ENCODE measurements around the gene ST14. TPM values are rescaled to one million over a fixed set of nuclear protein-coding genes. Genes with fewer than 3 reads are reported as not detected.
"Not testable (repeated sequence)": the region's sequence is repeated elsewhere in the genome, so short reads cannot be mapped to it uniquely, and the experiment has no call there.

Gene ST14
- total RNA-seq, 2 donors from 2014 or later = not detected

DNA sequence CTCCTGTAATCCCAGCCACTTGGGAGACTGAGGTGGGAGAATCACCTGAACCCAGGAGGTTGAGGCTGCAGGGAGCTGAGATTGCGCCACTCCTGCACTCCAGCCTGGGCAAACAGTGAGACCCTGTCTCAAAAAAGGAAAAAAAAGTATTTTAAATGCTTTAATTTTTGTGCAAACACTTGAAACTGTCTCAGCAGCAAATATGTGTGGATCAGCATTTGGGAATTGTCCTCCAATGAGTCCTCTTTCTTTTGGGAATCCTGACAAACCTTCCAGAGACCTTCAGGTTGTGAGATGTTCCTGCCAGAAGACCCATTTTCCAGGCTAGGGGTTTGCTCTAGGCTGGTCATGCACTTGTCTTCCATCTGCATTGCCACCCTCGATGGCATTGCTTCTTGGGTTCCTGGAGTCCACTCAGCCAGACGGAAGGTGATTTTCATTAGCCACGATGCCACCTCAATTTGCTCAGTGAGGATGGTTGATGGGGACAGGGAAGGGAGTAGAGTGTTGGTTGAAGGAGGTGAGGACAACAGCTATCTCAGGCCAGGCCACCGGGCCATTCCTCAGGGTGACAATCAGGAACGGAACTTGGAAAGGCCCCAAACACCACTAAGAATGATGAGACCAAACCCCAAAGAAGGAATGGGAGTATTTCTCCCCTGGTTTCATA is 55.4 kb downstream of the ST14 start:
- Mint-ChIP-seq H3K36me3 (ENCODE audit: insufficient read depth in 2 of 2) (no peaks in the 10 kb centered on the region), H3K27ac (no peak overlapping the region), H3K9me3 (no peaks in the 10 kb centered on the region), H3K4me3 (no peak overlapping the region), H3K27me3 (ENCODE audit: low read depth) (no peaks in the 10 kb centered on the region), H3K4me1 (ENCODE audit: low read depth) (no peaks in the 10 kb centered on the region)
- DNase-seq = no peak
- ATAC-seq (replicated peaks in 1 of 2) = no peak

DNA sequence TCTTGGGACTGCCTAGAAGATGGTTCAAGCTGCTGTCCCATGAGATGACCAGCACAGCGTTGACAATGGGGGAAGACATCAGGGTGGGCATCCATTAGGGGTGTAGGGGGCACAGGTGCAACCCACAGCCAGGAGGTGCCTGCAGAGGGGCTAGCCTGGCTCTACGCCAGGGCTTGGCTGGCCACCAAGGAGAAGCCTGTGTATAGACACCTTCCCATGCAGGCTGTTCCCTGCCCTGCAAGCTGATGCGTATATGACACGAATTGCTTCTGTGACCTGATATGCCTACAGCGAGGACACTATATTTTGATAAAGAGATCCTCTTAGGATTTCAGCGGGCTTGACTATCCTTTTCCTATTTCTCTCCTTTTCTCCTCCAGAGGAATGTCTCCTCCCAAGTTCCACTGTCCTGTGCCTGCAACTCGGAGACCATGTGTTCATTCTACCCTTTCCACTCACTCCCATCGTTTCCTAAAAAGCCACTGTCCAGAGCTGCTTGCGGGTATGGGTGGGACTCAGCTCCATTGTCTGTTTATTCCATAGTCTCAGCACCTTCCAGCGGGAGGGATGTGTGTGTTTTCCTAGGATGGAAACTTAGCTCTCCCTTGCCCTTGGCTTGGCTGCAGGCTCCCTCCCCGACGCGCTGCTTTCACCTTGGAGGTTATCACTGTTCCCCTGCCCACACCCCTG is 56.1 kb downstream of the ST14 start:
- Mint-ChIP-seq H3K27ac (no peak overlapping the region), H3K27me3 (ENCODE audit: low read depth) (no peaks in the 10 kb centered on the region), H3K9me3 (no peaks in the 10 kb centered on the region), H3K36me3 (ENCODE audit: insufficient read depth in 2 of 2) (no peaks in the 10 kb centered on the region), H3K4me1 (ENCODE audit: low read depth) (no peaks in the 10 kb centered on the region), H3K4me3 (no peak overlapping the region)
- ATAC-seq (replicated peaks in 1 of 2) (no peak), DNase-seq (no peak)

DNA sequence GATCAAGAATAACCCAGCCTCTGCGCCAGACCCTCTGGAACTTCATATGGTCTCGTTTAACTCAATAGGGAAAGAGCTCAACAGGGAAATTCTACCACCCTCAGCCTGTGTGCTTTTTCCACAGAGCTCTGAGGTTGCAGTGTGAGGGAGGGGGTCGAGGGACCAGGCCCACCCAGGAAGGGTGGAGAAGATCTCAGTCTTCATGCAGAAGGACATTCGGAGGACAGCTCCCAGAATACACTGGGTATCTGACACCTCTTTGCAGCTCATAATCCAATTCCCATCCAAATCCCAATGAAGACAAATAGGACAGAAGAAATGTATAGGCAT is 56.6 kb downstream of the ST14 start:
- DNase-seq (no peak), ATAC-seq (replicated peaks in 1 of 2) (no peak)
- no peaks in the 10 kb centered on the region for H3K4me1 Mint-ChIP-seq (ENCODE audit: low read depth)
- H3K27me3 Mint-ChIP-seq (ENCODE audit: low read depth) = no peaks in the 10 kb centered on the region
- H3K36me3 Mint-ChIP-seq (ENCODE audit: insufficient read depth in 2 of 2) = no peaks in the 10 kb centered on the region
- no peak overlapping the region for H3K27ac Mint-ChIP-seq
- H3K4me3 Mint-ChIP-seq = no peak overlapping the region
- no peaks in the 10 kb centered on the region for H3K9me3 Mint-ChIP-seq

DNA sequence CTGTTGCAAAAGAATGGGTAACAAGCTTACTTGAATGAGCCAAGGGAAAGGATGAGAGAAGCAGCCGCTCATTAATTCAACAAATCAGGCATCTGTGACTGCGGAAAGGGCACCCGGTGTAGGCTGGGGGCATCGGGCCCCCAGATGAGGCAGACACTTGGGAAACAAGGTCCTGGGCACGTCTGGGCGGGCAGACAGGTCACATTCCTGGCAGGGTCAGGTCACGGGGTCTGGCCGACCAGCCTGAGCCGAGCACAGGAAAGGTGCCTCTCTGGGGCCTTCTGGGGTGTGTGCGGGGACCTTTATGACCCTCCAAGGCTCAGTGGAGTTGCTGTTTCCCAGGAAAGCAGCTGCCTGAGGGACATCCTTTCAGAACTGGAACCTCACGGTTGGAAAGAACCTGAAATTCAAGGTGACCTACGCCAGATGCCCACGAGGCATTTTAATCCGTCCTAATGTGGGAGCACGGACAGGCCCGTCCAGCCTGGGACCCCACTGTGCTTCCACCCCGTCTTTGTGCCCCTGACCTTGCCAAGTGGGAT is 57.1 kb downstream of the ST14 start:
- Mint-ChIP-seq H3K4me1 (ENCODE audit: low read depth) (no peaks in the 10 kb centered on the region), H3K27me3 (ENCODE audit: low read depth) (no peaks in the 10 kb centered on the region), H3K27ac (no peak overlapping the region), H3K9me3 (no peaks in the 10 kb centered on the region), H3K4me3 (no peak overlapping the region), H3K36me3 (ENCODE audit: insufficient read depth in 2 of 2) (no peaks in the 10 kb centered on the region)
- DNase-seq (no peak), ATAC-seq (replicated peaks in 1 of 2) (no peak)

DNA sequence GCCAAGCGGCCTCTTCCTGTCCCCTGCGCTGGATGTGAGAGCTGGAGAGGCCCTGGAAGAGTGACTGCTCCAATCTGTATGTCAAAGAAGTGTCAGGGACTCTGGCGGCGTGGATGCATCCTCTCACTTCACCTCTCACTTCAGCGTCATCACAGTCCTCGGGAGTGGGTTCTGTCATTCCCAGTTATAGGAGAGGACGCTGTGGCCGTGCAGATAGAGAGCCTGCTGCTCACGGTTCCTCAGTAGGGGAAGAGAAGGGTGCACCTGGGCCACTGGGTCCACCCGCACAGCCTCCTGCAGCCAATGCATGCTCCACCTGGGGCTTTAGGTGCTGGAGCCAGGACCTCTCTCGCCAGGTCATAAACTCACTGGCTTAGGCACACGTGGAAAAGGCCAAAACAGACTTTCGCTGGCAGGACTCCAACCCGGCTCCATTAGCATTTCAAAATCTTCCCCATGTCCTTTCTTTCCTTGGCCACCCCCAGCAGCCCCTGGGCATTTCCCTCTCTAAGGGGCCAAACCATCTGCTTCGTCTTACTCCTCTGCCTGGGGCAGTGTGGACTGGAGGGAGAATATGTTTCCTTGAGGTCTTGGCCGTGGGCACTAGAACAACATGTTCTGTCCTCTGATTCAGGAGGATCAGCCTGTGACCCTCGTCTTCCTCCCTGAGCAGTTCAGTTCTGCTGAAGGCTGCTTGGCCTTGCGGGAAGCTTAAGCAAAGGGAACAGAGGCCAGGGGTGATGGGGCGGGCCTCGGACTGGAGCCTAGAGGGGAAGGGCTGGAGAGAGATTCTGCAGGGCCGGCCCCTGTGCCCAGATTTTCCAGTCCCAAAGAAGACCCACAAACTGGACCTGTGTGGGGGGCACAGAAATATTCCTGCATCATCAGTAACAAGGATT is 57.8 kb downstream of the ST14 start:
- Mint-ChIP-seq H3K27ac (no peak overlapping the region), H3K27me3 (ENCODE audit: low read depth) (no peaks in the 10 kb centered on the region), H3K4me1 (ENCODE audit: low read depth) (no peaks in the 10 kb centered on the region), H3K4me3 (no peak overlapping the region), H3K36me3 (ENCODE audit: insufficient read depth in 2 of 2) (no peaks in the 10 kb centered on the region), H3K9me3 (no peaks in the 10 kb centered on the region)
- ATAC-seq (replicated peaks in 1 of 2) (no peak), DNase-seq (no peak)

DNA sequence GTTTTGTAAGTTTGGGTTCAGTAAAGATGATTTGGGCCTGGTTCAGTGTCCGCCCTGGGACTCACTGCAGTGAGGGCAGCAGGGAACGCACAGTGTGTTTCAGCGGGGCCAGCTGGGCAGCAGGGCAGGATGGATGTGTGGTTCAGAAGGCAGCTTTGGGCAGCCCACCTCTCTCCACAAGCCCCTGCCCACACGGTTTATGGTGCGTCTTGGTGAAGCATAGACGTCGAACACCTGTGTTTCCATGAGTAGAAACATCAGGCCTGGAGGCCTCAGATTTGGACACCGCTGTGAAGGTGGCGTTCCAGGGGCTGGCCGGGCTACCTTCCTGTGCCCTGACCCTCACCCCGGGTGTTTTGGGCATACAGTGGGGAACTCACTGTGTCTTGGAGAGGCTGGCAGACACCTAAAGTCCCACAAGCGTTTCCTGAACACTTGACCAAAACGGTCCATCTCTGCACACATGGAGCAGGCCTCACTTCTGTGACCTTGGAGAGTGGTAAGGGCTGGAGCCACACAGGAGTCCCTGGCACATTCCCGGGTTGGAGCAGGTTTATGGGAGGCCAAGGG is 59.0 kb downstream of the ST14 start:
- ATAC-seq (replicated peaks in 1 of 2) (no peak), DNase-seq (no peak)
- Mint-ChIP-seq H3K27me3 (ENCODE audit: low read depth) (no peaks in the 10 kb centered on the region), H3K36me3 (ENCODE audit: insufficient read depth in 2 of 2) (no peaks in the 10 kb centered on the region), H3K4me1 (ENCODE audit: low read depth) (peaks cover 5% of the 10 kb centered on the region), H3K4me3 (no peak overlapping the region), H3K9me3 (no peaks in the 10 kb centered on the region), H3K27ac (no peak overlapping the region)

DNA sequence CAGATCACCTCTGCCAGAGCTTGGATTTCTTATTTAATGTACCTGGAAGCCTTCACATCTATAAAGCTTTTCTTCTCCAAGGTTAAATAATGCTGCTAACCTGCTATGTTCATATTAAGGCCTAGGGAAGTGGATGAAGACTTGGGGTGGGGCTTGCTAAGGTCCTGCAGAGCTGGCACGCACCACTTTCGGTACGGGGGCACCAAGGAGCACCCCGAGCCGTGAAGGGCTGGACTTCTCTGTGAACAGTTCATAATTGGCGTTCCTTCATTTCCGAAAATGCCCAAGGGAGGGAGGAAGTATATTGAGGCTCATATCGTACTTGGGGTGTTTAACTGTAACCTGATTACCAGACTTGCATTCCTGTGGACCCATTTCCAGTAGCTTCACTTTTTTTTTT is 59.6 kb downstream of the ST14 start:
- Mint-ChIP-seq H3K36me3 (ENCODE audit: insufficient read depth in 2 of 2) (no peaks in the 10 kb centered on the region), H3K27me3 (ENCODE audit: low read depth) (no peaks in the 10 kb centered on the region), H3K4me3 (no peak overlapping the region), H3K27ac (no peak overlapping the region), H3K4me1 (ENCODE audit: low read depth) (peaks cover 11% of the 10 kb centered on the region), H3K9me3 (no peaks in the 10 kb centered on the region)
- DNase-seq = no peak
- no peak for ATAC-seq (replicated peaks in 1 of 2)

DNA sequence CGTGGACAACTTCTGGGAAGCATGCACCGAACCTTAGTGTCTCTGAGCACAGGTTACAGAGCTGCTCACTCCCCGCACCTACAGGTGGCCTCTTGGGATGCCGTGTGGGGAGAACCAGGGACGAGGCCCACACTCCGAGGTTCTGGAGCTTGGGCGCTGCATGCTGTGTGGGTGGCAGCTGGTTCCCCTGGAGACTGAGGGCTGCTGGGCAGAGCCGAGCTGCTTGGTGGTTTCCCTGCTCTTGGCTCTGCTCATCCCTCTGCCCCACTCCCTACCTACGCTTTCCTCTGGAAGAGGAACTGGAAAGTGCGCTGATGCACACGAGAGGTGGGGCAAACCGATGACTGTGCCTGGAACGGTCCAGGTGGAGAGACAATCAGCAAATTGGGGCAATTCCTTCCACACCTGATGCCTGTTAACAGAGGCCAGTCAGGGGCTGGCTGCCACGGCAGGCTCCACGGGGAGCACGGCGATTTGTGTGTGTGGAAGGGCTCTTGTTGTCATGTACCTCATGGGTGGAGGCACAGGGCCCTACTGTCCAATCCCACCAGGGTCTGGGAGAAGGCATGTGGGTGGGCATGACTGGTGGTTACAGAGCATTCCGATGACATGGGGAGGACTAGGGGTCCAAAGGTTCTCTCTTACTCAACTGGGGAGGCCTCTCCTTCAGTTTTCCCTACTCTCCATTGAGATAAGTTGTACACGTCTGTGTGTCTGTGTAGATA is 60.9 kb downstream of the ST14 start:
- no peaks in the 10 kb centered on the region for H3K9me3 Mint-ChIP-seq
- no peaks in the 10 kb centered on the region for H3K27me3 Mint-ChIP-seq (ENCODE audit: low read depth)
- no peak overlapping the region for H3K4me3 Mint-ChIP-seq
- H3K27ac Mint-ChIP-seq = no peak overlapping the region
- ATAC-seq (replicated peaks in 1 of 2) (no peak), DNase-seq (no peak)
- peaks cover 11% of the 10 kb centered on the region for H3K4me1 Mint-ChIP-seq (ENCODE audit: low read depth)
- H3K36me3 Mint-ChIP-seq (ENCODE audit: insufficient read depth in 2 of 2) = no peaks in the 10 kb centered on the region

DNA sequence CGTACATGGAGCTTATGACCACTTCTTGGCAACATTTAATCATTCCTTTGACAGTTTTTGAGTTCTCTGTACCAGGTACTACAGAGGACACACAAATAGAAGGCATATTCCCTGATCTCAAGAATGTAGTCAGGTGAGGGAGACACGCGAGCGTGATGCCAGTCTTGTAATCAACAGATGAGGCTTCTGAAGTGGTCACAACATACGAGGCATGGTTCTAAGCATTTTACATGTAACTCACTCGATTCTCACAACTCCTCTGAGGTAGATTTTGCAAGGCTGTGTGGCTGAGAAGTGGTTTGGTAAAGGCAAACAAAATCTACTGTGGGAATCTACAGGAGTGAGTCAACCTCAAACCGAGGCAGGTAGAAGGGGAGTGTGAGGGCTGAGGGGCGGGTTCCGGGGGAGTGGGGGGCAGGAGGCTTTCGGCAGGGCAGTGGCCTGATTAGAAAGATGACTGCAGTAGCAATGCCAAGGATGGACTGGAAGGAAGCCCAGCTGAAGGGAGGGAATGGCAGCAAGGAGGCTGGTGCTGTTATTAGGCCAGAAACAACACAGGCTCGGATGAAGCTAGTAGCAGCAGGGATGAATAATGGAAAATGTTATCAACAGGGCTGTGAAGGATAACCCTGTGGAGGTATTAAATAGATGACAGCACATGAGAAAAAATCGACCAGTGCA is 63.8 kb downstream of the ST14 start:
- Mint-ChIP-seq H3K27me3 (ENCODE audit: low read depth) (no peaks in the 10 kb centered on the region), H3K36me3 (ENCODE audit: insufficient read depth in 2 of 2) (no peaks in the 10 kb centered on the region), H3K4me3 (no peak overlapping the region), H3K9me3 (no peaks in the 10 kb centered on the region), H3K4me1 (ENCODE audit: low read depth) (peaks cover 11% of the 10 kb centered on the region), H3K27ac (no peak overlapping the region)
- ATAC-seq (replicated peaks in 1 of 2) (peak; percentile 75 to 76), DNase-seq (no peak)

DNA sequence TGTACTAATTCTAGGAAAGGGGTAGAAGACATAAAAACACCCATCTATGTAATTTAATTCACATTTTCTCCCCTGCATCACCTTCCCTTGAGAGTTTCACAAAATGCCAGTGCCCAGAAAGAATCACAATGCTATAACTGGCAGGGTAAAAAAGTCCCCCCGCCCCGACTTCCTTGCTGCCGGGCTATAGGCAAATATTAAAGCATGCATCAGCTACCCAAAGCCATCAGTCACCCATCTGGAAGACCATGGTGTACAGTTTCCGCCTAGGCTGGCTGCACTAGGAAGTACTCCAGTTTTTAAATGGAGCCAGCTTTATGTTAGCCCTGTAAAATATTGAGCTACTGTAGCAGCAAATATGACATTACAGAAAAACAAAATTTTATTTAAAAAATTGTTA is 67.8 kb downstream of the ST14 start:
- ATAC-seq (replicated peaks in 1 of 2) (no peak), DNase-seq (no peak)
- no peak overlapping the region for H3K27ac Mint-ChIP-seq
- peaks cover 0 to 1% of the 10 kb centered on the region in 2 donors for H3K36me3 Mint-ChIP-seq (ENCODE audit: insufficient read depth in 2 of 2)
- no peak overlapping the region for H3K4me3 Mint-ChIP-seq
- H3K4me1 Mint-ChIP-seq (ENCODE audit: low read depth) = peaks cover 11% of the 10 kb centered on the region
- no peaks in the 10 kb centered on the region for H3K9me3 Mint-ChIP-seq
- H3K27me3 Mint-ChIP-seq (ENCODE audit: low read depth) = no peaks in the 10 kb centered on the region

DNA sequence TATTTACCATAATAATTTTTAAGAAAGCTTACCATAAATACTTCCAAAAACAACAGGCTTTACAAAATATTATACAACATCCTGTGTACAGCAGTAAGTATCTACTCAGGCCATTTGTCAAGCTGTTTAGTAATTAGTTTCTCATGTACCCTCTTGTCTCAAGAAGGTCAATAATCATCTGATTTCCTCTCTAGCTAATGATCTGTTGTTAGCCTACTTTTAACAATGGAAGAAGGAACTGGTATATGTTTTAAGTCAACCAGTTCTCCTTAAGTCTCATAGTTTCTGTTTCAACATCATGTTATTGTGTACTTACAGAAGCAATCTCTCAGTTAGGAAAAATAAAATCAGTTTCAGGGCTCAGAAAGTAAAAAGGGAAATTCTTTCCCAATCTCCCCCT is 73.9 kb downstream of the ST14 start:
- H3K9me3 Mint-ChIP-seq; H3K36me3 Mint-ChIP-seq (ENCODE audit: insufficient read depth in 2 of 2); H3K27me3 Mint-ChIP-seq (ENCODE audit: low read depth); H3K4me1 Mint-ChIP-seq (ENCODE audit: low read depth); DNase-seq; H3K27ac Mint-ChIP-seq; ATAC-seq (replicated peaks in 1 of 2); H3K4me3 Mint-ChIP-seq: not testable (repeated sequence)

DNA sequence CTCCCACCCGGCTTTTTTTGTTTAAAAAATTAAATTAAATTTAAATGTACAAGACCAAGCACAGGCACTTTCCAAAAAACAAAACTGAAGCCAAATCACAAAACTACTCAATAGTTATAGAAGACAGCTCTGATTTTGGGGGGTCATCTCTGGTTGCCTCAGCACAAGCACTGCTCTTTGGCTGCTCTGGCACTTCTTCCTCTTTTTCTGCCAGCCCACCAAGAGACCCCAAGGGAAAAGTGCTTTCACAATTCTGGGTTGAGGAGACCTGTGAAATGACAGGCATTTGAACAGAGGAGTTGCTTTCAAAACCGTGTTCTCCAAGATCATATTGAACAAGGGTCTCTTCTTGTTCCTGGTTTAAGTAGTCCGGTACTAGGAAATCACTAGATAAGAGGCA is 74.3 kb downstream of the ST14 start:
- not testable (repeated sequence) for H3K27ac Mint-ChIP-seq; H3K4me1 Mint-ChIP-seq (ENCODE audit: low read depth); H3K9me3 Mint-ChIP-seq; H3K36me3 Mint-ChIP-seq (ENCODE audit: insufficient read depth in 2 of 2); H3K4me3 Mint-ChIP-seq; H3K27me3 Mint-ChIP-seq (ENCODE audit: low read depth); ATAC-seq (replicated peaks in 1 of 2); DNase-seq
